Karpas-422 (cell line): ENCODE data around the gene NMT1. TPM values are rescaled to one million over a fixed set of nuclear protein-coding genes. Genes with fewer than 3 reads are reported as not detected.
A peak's percentile ranks its signal among the peaks of the same experiment; 100 is the strongest.

ENCODE experiments used
- DNase-seq: peaks from one replicate; pipeline ENCODE4 v3.0.0-alpha.2; 2015
- H2AFZ ChIP-seq: fragments of 200-600 bp; sonication (generic); 2 replicates; pipeline ENCODE4 v1.6.1; 2014; ENCODE audit warnings: antibody characterized with exemption, low read length, mixed read lengths
- H3K27ac ChIP-seq: fragments of 200-600 bp; sonication (generic); 2 replicates; pipeline ENCODE4 v1.5.1; 2014; ENCODE audit warnings: mild to moderate bottlenecking, low read length, moderate library complexity
- H3K27me3 ChIP-seq: fragments of 200-600 bp; sonication (generic); 2 replicates; pipeline ENCODE4 v1.6.1; 2014; ENCODE audit warnings: low read length, mixed read lengths
- H3K36me3 ChIP-seq: fragments of 200-600 bp; sonication (generic); 2 replicates; pipeline ENCODE4 v1.6.1; 2014; ENCODE audit warnings: low read length, mixed read lengths; ENCODE audit not compliant: insufficient read depth
- H3K4me1 ChIP-seq: fragments of 200-600 bp; sonication (generic); 2 replicates; pipeline ENCODE4 v1.6.1; 2014; ENCODE audit warnings: mild to moderate bottlenecking, low read length, mixed read lengths
- H3K4me2 ChIP-seq: fragments of 200-600 bp; sonication (generic); 2 replicates; pipeline ENCODE4 v1.6.1; 2014; ENCODE audit warnings: low read length, low read depth, mild to moderate bottlenecking; ENCODE audit not compliant: poor library complexity, severe bottlenecking
- H3K4me3 ChIP-seq: fragments of 200-600 bp; sonication (generic); 2 replicates; pipeline ENCODE4 v1.5.1; 2014; ENCODE audit warnings: mild to moderate bottlenecking, antibody characterized with exemption, low read length, mixed read lengths
- H3K79me2 ChIP-seq: fragments of 200-600 bp; sonication (generic); 2 replicates; pipeline ENCODE4 v1.6.1; 2014; ENCODE audit warnings: mild to moderate bottlenecking, low read length, mixed read lengths
- H3K9ac ChIP-seq: fragments of 200-600 bp; sonication (generic); 2 replicates; pipeline ENCODE4 v1.6.0; 2014; ENCODE audit warnings: low read length
- H3K9me2 ChIP-seq: fragments of 200-600 bp; sonication (generic), shearing (Covaris generic); replicated peaks from 2 replicates; pipeline ENCODE4 v1.6.0; 2014; ENCODE audit warnings: mild to moderate bottlenecking, low read length, moderate library complexity; ENCODE audit not compliant: insufficient read depth
- H3K9me3 ChIP-seq: fragments of 300-700, 200-600 bp; sonication (generic); 2 replicates; pipeline ENCODE4 v1.6.1; 2014; ENCODE audit warnings: low read length, mixed read lengths
- H4K20me1 ChIP-seq: fragments of 200-600 bp; sonication (generic); 2 replicates; pipeline ENCODE4 v1.6.1; 2014; ENCODE audit warnings: mild to moderate bottlenecking, antibody characterized with exemption, low read length, low read depth; ENCODE audit not compliant: insufficient read depth
- total RNA-seq: library from RNA; depleted of rRNA; stranded (reverse); fragments of >200 nt; shearing (Covaris generic); gene quantifications from 2 replicates; pipeline ENCODE4 v1.2.3, GENCODE V29; 2014; ENCODE audit warnings: low replicate concordance; rRNA removed

The NMT1 gene
- total RNA-seq, result 48.5 and 53.2 TPM in 2 replicates

DNA sequence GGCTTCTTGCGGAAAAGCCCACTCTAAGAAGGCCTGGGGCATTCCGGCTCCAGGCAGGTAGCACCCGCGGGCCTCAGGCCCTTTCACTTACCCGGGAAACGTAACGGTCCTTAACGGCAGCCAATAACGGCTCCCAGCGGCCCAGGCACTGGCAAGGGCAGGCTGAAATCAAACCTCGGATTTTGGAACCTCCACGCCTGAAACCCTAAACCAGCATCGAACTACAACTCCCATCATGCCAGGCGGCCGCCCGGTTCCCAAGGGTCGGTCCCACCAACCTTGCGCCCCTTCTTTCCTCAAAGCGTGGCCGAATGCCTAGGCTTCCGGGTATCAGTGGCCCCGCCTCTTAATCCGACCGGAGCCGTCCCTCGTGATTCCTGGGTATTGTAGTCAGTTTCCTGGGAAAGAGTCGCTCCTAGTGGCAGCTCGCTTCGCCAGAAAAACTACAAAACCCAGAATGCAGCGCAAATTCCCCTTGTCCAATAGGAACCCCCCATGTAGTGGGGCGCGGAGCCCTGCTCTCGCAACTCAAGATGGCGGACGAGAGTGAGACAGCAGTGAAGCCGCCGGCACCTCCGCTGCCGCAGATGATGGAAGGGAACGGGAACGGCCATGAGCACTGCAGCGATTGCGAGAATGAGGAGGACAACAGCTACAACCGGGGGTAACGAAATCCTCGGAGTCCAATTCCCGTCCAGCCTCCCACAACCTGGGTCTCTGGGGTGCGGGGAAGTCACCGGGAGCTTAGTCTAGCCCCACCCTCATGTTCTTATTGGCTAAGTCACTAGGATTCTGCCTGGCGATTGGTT lies at the start of gene NMT1:
Gene NMT1, plus strand, starts transcription at position 521 of the 809 bp plus-strand sequence. Its CDS starts 13 bp downstream, at position 534.
- H3K79me2 ChIP-seq, result peaks cover 70% of the 10 kb centered on the region
- H3K27me3 ChIP-seq, result no peaks in the 10 kb centered on the region
- peak within 1 kb of the TSS; percentile 92 for H3K9ac ChIP-seq
- peak within 1 kb of the TSS; percentile 88 for H2AFZ ChIP-seq
- H3K27ac ChIP-seq, result peak within 1 kb of the TSS; percentile 75
- H4K20me1 ChIP-seq, result no peaks in the 10 kb centered on the region
- peak within 1 kb of the TSS; percentile 93 for H3K4me3 ChIP-seq
- H3K9me3 ChIP-seq, result no peaks in the 10 kb centered on the region
- no peaks in the 10 kb centered on the region for H3K36me3 ChIP-seq
- peak; percentile 100 for DNase-seq
- peaks cover 26% of the 10 kb centered on the region for H3K4me1 ChIP-seq
- H3K4me2 ChIP-seq, result peak within 1 kb of the TSS; percentile 92
- H3K9me2 ChIP-seq, result no peaks in the 10 kb centered on the region

DNA sequence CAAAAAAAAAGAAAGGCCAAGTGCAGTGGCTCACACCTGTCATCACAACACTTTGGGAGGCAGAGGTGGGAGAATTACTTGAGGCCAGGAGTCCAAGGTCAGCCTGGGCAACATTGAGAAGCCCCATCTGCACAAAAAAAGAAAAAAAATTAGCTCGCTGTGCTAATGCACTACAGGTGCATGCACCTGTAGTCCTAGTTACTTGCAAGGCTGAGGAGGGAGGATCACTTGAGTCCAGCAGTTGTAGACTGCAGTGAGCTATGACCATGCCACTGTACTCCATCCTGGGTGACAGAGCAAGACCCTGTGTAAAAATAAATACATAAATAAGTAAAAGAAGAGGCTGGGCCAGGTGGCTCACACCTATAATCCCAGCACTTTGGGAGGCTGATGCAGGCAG lies 49.4 kb upstream of the NMT1 start:
- Histone ChIP-seq H4K20me1 (no peaks in the 10 kb centered on the region), H2AFZ (no peak overlapping the region), H3K27me3 (no peaks in the 10 kb centered on the region), H3K4me1 (no peaks in the 10 kb centered on the region), H3K4me3 (no peak overlapping the region), H3K9me2 (no peaks in the 10 kb centered on the region), H3K36me3 (no peaks in the 10 kb centered on the region), H3K9ac (no peak overlapping the region), H3K79me2 (no peaks in the 10 kb centered on the region), H3K27ac (no peak overlapping the region), H3K4me2 (no peak overlapping the region), H3K9me3 (no peaks in the 10 kb centered on the region)
- DNase-seq, result no peak

DNA sequence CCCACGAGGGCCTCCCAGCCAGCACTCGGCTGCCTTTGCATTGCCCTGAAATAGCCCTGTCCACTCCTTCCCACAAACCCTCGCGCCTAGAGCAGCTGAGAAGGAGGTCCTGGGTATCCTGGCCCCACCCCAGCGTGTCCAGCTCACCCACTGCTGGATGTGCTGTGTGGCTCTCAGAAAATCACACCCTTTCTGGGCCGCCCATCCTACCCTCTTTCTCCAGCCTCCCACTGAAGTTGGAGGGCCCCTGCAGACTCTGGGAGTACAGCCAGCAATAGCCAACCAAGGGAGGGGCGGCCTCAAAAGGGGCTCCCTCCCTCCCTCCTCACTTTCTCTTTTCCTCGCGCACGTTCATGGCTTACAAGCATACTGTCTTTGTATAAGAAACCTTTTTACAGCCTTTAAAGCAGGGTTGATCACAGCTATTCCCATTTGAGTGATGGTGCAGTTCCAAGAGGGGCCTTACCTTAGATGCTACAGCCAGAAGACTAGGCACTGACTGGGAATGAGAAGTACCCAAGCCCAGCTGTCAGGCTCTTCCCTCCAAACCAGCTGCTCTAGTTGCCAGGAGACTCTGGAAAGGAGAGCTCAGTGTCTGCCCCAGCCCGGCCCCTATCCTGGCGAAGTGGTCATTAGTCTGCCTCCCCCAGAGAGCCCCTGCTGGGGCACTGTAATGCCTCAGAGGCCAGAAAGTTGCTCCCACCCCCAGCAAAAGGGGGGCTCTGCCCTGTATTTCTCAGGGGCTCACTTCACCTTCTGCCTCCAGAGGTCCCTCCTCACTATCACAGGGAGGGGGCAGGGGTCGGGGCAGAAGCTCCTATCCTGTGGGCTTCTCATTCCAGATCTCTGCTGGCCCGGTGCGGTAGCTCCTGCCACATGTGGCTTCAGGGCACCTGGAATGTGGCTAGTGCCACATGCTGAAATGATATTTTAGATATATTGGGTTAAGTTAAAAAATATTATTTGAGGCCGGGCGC lies 47.8 kb upstream of the NMT1 start:
- H3K4me1 ChIP-seq, result no peaks in the 10 kb centered on the region
- H2AFZ ChIP-seq, result no peak overlapping the region
- no peaks in the 10 kb centered on the region for H3K36me3 ChIP-seq
- no peaks in the 10 kb centered on the region for H3K27me3 ChIP-seq
- no peak overlapping the region for H3K4me3 ChIP-seq
- H3K4me2 ChIP-seq, result no peak overlapping the region
- no peak overlapping the region for H3K27ac ChIP-seq
- DNase-seq, result no peak
- H3K9me2 ChIP-seq, result no peaks in the 10 kb centered on the region
- H3K79me2 ChIP-seq, result no peaks in the 10 kb centered on the region
- H3K9me3 ChIP-seq, result no peaks in the 10 kb centered on the region
- no peak overlapping the region for H3K9ac ChIP-seq
- H4K20me1 ChIP-seq, result 0 out of 2 replicates have a peak, but pooled peaks cover 4% of the 10 kb centered on the region

DNA sequence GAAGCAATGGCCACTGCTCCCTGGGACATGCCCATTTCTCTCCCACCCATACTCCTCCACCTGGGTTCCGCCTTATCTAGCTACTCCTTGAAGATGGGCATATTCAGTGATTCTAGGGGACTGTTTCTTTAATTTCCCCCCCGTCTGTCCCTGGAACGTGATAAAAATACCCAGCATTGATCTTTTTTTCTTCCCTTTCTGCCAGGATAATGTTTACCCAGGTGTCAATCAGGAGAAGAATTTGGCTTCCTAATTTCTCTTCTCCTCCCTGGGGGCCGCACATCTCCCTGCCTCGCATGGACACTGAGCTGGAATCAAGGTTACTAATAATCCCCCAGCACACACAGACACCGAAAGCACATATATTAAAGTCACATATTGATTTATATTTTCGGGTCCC lies 44.9 kb upstream of the NMT1 start:
- Histone ChIP-seq H3K27me3 (no peaks in the 10 kb centered on the region), H2AFZ (no peak overlapping the region), H3K9me2 (no peaks in the 10 kb centered on the region), H3K36me3 (no peaks in the 10 kb centered on the region), H3K4me2 (no peak overlapping the region), H3K9ac (no peak overlapping the region), H4K20me1 (peaks cover 11% of the 10 kb centered on the region; the same call in 1 of the 2 replicates), H3K4me3 (no peak overlapping the region), H3K27ac (no peak overlapping the region), H3K9me3 (no peaks in the 10 kb centered on the region), H3K4me1 (no peaks in the 10 kb centered on the region), H3K79me2 (no peaks in the 10 kb centered on the region)
- DNase-seq, result no peak

DNA sequence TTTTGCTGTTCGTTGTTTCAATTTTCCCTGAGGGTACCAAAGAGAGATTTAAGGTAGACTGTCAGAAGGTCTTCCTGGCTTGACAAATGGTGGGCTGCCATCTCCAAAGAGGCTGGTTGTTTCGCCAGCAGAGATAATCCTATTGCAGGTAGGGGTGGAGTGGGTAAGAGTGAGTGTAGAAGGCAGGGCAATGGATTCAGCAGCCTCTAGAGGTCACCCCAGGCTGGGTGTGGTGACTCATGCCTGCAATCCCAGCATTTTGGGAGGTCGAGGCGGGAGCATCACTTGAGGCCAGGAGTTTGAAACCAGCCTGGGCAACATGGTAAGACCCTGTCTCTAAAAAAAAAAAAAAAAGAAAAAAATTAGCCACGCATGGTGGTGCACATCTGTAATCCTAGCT lies 44.3 kb upstream of the NMT1 start:
- Histone ChIP-seq H3K36me3 (no peaks in the 10 kb centered on the region), H4K20me1 (peaks cover 16% of the 10 kb centered on the region; the same call in 1 of the 2 replicates)

DNA sequence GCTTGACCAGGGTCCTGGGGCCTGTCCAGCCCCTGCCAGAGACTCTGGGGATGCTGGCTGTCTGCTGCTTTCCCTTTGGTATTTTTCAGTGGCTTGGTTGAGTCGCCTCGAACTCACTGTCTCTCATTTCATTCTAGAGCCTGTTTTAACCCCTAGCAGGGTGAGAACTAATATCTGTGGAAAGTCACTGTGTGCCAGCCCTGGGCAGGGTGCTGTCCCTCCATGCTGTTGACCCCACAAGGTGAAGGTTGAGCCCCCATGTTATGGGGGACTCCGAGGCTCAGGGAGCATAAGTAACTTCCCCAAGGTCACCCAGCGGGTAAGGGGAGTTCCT lies 42.6 kb upstream of the NMT1 start:
- Histone ChIP-seq H3K4me3 (no peak overlapping the region), H3K4me2 (no peak overlapping the region), H2AFZ (no peak overlapping the region), H3K9me2 (no peaks in the 10 kb centered on the region), H3K27me3 (no peaks in the 10 kb centered on the region), H3K4me1 (peaks cover 20% of the 10 kb centered on the region), H3K9me3 (no peaks in the 10 kb centered on the region), H3K27ac (no peak overlapping the region), H4K20me1 (peaks cover 16% of the 10 kb centered on the region; the same call in 1 of the 2 replicates), H3K79me2 (no peaks in the 10 kb centered on the region), H3K36me3 (no peaks in the 10 kb centered on the region), H3K9ac (no peak overlapping the region)
- DNase-seq, result no peak

More for the DNA sequence above, 44.3 kb upstream of the NMT1 start:
- Histone ChIP-seq H3K9me2 (no peaks in the 10 kb centered on the region), H3K79me2 (no peaks in the 10 kb centered on the region), H3K9me3 (no peaks in the 10 kb centered on the region), H3K4me3 (no peak overlapping the region), H3K4me1 (peaks cover 3% of the 10 kb centered on the region), H3K9ac (no peak overlapping the region), H2AFZ (no peak overlapping the region), H3K27me3 (no peaks in the 10 kb centered on the region), H3K27ac (no peak overlapping the region), H3K4me2 (no peak overlapping the region)
- peak; percentile 58 for DNase-seq

DNA sequence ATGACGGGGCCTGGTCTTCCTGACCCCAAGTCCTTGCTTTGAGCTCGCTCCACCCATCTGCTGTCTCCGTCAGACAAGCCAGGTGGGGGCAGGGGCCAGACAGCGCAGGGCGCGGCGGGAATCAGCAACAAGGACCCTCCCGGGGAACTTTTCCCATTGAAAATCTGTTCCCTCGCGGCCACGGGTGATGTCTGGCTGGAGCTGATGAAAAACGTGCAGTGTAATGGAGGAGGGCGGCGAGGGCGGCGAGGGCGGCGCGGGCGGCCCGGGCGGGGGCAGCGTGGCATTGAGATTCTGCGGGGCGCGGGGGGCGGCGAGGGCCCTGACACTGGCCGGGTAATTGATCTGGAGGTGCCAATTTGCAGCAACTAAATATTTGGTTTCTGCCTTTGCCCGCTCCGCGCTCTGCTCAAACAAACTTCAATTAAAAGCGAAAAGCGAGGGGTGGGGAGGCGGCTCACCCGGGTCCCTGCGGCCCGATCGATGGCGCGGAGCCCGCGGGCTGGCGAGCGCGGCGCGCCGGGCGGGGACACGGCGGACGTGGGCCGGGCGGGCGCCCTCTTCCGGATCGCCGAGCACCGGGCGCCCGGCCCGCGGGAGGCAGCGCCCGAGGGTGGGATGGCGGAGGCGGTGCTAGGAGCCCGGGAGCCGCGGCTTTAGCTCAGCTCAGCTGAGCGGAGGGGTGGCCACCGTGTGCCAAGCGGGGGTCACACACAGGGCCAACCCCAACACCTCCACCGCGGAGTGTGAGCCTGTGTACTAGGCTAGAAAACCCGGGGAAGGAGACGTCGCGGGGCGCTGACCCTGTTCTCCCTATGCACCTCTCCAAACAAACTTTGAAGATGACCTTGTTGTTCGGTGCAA lies 42.0 kb upstream of the NMT1 start:
- Histone ChIP-seq H3K4me3 (no peak overlapping the region), H3K4me1 (peaks cover 26% of the 10 kb centered on the region), H3K4me2 (no peak overlapping the region), H2AFZ (no peak overlapping the region), H3K27me3 (no peaks in the 10 kb centered on the region), H3K79me2 (no peaks in the 10 kb centered on the region), H3K9me2 (no peaks in the 10 kb centered on the region), H3K9me3 (no peaks in the 10 kb centered on the region), H3K36me3 (no peaks in the 10 kb centered on the region), H3K27ac (no peak overlapping the region), H4K20me1 (peaks cover 16% of the 10 kb centered on the region; the same call in 1 of the 2 replicates), H3K9ac (no peak overlapping the region)
- DNase-seq, result no peak
